ENCODE data around the gene TNFRSF8.

DNA sequence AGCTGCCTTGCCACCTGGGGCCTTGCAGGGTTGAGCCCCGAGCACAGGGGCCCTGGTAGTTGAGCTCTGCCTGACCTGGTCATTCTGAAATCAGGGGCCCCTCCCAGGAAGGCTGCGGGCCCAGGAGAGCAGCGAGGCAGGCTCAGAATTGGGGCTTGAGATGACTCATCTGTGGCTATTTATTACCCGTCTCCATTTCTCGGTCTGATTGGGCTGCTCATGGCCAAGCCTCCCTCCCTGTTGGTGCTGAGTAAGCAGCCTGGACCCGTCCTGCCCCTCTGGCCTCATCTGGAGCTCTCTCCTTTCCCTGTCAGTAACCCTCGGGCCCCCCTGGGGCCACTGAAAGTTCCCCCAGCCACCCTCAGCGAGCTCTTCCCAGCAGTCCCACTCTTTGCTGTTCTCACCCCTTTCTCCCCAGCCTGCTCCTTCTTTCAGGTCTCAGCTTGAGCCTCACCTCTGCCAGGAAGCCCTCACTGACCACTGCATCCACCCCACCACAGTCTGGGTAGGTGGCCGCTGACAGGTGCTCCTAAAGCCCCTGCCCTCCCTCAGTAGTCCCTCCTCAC is 11.0 kb upstream of the TNFRSF8 start:
- no peak for TF ChIP-seq HMG20A (CRISPR knock-in tag; conservative IDR thresholded peaks at IDR 0.05)
- TF ChIP-seq ZHX1 (conservative IDR thresholded peaks at IDR 0.05; ENCODE audit: low read length): no peak
- TF ChIP-seq BRF2 (IDR thresholded peaks at IDR 0.05; ENCODE audit: borderline replicate concordance, insufficient read depth, insufficient read length): no peak
- TF ChIP-seq, protein P1, sequence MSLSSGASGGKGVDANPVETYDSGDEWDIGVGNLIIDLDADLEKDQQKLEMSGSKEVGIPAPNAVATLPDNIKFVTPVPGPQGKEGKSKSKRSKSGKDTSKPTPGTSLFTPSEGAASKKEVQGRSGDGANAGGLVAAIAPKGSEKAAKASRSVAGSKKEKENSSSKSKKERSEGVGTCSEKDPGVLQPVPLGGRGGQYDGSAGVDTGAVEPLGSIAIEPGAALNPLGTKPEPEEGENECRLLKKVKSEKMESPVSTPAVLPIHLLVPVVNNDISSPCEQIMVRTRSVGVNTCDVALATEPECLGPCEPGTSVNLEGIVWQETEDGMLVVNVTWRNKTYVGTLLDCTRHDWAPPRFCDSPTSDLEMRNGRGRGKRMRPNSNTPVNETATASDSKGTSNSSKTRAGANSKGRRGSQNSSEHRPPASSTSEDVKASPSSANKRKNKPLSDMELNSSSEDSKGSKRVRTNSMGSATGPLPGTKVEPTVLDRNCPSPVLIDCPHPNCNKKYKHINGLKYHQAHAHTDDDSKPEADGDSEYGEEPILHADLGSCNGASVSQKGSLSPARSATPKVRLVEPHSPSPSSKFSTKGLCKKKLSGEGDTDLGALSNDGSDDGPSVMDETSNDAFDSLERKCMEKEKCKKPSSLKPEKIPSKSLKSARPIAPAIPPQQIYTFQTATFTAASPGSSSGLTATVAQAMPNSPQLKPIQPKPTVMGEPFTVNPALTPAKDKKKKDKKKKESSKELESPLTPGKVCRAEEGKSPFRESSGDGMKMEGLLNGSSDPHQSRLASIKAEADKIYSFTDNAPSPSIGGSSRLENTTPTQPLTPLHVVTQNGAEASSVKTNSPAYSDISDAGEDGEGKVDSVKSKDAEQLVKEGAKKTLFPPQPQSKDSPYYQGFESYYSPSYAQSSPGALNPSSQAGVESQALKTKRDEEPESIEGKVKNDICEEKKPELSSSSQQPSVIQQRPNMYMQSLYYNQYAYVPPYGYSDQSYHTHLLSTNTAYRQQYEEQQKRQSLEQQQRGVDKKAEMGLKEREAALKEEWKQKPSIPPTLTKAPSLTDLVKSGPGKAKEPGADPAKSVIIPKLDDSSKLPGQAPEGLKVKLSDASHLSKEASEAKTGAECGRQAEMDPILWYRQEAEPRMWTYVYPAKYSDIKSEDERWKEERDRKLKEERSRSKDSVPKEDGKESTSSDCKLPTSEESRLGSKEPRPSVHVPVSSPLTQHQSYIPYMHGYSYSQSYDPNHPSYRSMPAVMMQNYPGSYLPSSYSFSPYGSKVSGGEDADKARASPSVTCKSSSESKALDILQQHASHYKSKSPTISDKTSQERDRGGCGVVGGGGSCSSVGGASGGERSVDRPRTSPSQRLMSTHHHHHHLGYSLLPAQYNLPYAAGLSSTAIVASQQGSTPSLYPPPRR (CRISPR knock-in tag; IDR thresholded peaks at IDR 0.05; ENCODE audit: borderline replicate concordance): no peak
- TF ChIP-seq ZBTB33 (CRISPR knock-in tag; IDR thresholded peaks at IDR 0.05): no peak
- no peak for TF ChIP-seq POLR3A (IDR thresholded peaks at IDR 0.05; ENCODE audit: borderline replicate concordance, extremely low read depth, insufficient read depth, insufficient read length)
- TF ChIP-seq, protein P2, sequence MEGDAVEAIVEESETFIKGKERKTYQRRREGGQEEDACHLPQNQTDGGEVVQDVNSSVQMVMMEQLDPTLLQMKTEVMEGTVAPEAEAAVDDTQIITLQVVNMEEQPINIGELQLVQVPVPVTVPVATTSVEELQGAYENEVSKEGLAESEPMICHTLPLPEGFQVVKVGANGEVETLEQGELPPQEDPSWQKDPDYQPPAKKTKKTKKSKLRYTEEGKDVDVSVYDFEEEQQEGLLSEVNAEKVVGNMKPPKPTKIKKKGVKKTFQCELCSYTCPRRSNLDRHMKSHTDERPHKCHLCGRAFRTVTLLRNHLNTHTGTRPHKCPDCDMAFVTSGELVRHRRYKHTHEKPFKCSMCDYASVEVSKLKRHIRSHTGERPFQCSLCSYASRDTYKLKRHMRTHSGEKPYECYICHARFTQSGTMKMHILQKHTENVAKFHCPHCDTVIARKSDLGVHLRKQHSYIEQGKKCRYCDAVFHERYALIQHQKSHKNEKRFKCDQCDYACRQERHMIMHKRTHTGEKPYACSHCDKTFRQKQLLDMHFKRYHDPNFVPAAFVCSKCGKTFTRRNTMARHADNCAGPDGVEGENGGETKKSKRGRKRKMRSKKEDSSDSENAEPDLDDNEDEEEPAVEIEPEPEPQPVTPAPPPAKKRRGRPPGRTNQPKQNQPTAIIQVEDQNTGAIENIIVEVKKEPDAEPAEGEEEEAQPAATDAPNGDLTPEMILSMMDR (IDR thresholded peaks at IDR 0.05 in 2 of 3, conservative IDR thresholded peaks at IDR 0.05 in 1 of 3; ENCODE audit: insufficient read depth in 2 of 3, low read depth in 1 of 3, low read length in 3 of 3): no peak
- TF ChIP-seq TSHZ1 (CRISPR knock-in tag; IDR thresholded peaks at IDR 0.05): no peak
- TF ChIP-seq DLX4 (CRISPR knock-in tag; IDR thresholded peaks at IDR 0.05): no peak
- TF ChIP-seq BRD9 (IDR thresholded peaks at IDR 0.05; ENCODE audit: low read depth, partially characterized antibody): no peak
- no peak for TF ChIP-seq ZNF124 (CRISPR knock-in tag; IDR thresholded peaks at IDR 0.05)
- TF ChIP-seq ZNF79 (CRISPR knock-in tag; IDR thresholded peaks at IDR 0.05; ENCODE audit: low read depth): no peak
- no peak for TF ChIP-seq NCOA2 (IDR thresholded peaks at IDR 0.05; ENCODE audit: partially characterized antibody in 2 of 2)
